Measurements from ENCODE around the gene SPTB. TPM values are rescaled to one million over a fixed set of nuclear protein-coding genes. Genes with fewer than 3 reads are reported as not detected.
A peak's percentile ranks its signal among the peaks of the same experiment; 100 is the strongest.

Gene SPTB
- total and polyA plus RNA-seq, 2 experiments from 2014 or later: 1.1 to 1.7 TPM

DNA sequence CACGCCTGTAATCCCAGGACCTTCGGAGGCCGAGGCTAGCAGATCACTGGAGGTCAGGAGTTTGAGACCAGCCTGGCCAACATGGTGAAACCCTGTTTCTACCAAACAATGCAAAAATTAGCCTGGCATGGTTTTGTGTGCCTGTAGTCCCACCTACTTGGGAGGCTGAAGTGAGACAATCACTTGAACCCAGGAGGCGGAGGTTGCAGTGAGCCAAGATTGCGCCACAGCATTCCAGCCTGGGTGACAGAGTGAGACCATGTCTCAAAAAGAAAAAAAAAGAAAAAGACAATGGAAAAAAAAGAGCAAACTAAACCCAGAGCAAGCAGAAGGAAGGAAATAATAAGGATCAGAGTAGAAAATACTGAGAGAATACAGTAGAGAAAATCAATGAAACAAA is 39.9 kb upstream of the SPTB start:
- Histone ChIP-seq H3K4me2 (no peak overlapping the region), H3K9me2 (replicated peaks; ENCODE audit: insufficient read depth) (no peaks in the 10 kb centered on the region), H3K79me2 (peaks cover 88% of the 10 kb centered on the region), H4K20me1 (ENCODE audit: insufficient read depth, poor library complexity, severe bottlenecking) (peaks cover 5% of the 10 kb centered on the region), H3K27ac (no peak overlapping the region), H3K9me3 (ENCODE audit: low read depth) (no peaks in the 10 kb centered on the region), H2AFZ (no peak overlapping the region), H3K27me3 (no peaks in the 10 kb centered on the region), H3K4me1 (ENCODE audit: insufficient read depth) (peaks cover 10% of the 10 kb centered on the region), H3K36me3 (replicated peaks; ENCODE audit: insufficient read depth, low read depth) (no peaks in the 10 kb centered on the region), H3K4me3 (no peak overlapping the region)
- 96% methylated on average over 5 of the region's 5 CpGs for WGBS (ENCODE audit: low lambda C conversion rate, missing lambda C conversion rate)
- TF ChIP-seq, protein P1, sequence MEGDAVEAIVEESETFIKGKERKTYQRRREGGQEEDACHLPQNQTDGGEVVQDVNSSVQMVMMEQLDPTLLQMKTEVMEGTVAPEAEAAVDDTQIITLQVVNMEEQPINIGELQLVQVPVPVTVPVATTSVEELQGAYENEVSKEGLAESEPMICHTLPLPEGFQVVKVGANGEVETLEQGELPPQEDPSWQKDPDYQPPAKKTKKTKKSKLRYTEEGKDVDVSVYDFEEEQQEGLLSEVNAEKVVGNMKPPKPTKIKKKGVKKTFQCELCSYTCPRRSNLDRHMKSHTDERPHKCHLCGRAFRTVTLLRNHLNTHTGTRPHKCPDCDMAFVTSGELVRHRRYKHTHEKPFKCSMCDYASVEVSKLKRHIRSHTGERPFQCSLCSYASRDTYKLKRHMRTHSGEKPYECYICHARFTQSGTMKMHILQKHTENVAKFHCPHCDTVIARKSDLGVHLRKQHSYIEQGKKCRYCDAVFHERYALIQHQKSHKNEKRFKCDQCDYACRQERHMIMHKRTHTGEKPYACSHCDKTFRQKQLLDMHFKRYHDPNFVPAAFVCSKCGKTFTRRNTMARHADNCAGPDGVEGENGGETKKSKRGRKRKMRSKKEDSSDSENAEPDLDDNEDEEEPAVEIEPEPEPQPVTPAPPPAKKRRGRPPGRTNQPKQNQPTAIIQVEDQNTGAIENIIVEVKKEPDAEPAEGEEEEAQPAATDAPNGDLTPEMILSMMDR (IDR thresholded peaks at IDR 0.05; ENCODE audit: poor library complexity): no peak
- TF ChIP-seq EZH2 (IDR thresholded peaks at IDR 0.05; ENCODE audit: borderline replicate concordance): no peak
- no peak for TF ChIP-seq EZH2phosphoT487 (IDR thresholded peaks at IDR 0.05; ENCODE audit: low read depth, severe bottlenecking, unreplicated experiment)
- DNase-seq (ENCODE audit: low spot score): no peak

DNA sequence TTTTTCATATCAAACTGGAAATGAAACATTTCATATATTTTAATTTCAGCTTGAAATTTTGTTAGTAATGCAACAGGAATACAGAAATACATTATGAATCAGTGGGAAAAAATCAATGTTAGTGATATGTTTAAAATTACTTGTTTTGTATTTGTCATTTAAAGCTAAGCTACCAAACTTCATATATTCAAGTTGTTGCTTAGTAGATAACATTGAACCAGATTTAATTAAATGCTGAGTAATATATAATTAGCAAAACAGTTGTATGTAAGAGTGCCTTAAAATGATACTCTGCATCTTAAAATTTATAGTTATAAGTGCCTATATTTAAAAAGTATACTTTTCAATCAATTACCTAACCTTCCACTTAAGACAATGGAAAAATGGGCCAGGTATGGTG is 39.5 kb upstream of the SPTB start:
- no peaks in the 10 kb centered on the region for H3K27me3 ChIP-seq
- peaks cover 3% of the 10 kb centered on the region for H4K20me1 ChIP-seq (ENCODE audit: insufficient read depth, poor library complexity, severe bottlenecking)
- TF ChIP-seq EZH2phosphoT487 (IDR thresholded peaks at IDR 0.05; ENCODE audit: low read depth, severe bottlenecking, unreplicated experiment) (no peak), EZH2 (IDR thresholded peaks at IDR 0.05; ENCODE audit: borderline replicate concordance) (no peak)
- TF ChIP-seq, protein P1 (IDR thresholded peaks at IDR 0.05; ENCODE audit: poor library complexity): no peak
- H3K9me3 ChIP-seq (ENCODE audit: low read depth): no peaks in the 10 kb centered on the region
- DNase-seq (ENCODE audit: low spot score): no peak
- H3K4me1 ChIP-seq (ENCODE audit: insufficient read depth): peaks cover 10% of the 10 kb centered on the region
- no peak overlapping the region for H2AFZ ChIP-seq
- H3K9me2 ChIP-seq (replicated peaks; ENCODE audit: insufficient read depth): no peaks in the 10 kb centered on the region
- H3K4me2 ChIP-seq: no peak overlapping the region
- H3K4me3 ChIP-seq: no peak overlapping the region
- H3K36me3 ChIP-seq (replicated peaks; ENCODE audit: insufficient read depth, low read depth): no peaks in the 10 kb centered on the region
- peaks cover 88% of the 10 kb centered on the region for H3K79me2 ChIP-seq
- H3K27ac ChIP-seq: no peak overlapping the region

DNA sequence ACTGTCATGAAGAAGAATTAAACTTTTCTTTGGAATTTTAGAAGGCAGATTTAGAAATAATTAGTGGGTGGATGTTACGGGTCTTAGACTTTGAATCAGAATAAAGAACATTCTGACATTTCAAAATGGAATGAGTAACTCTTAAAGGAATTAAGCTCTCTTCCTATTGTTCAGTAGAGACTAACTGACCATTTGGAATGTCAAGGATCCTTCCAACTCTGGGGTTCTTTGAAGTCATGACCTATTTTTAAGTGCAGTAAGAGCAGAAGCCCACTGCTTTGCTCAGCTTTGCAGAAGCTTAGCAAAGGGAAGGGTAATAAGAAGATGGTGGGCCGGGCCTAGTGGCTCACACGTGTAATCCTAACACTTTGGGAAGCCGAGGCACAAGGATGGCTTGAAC is 38.5 kb upstream of the SPTB start:
- H3K9me2 ChIP-seq (replicated peaks; ENCODE audit: insufficient read depth): no peaks in the 10 kb centered on the region
- H3K36me3 ChIP-seq (replicated peaks; ENCODE audit: insufficient read depth, low read depth): no peaks in the 10 kb centered on the region
- H3K27me3 ChIP-seq: no peaks in the 10 kb centered on the region
- 91% methylated on average over 4 of the region's 4 CpGs for WGBS (ENCODE audit: low lambda C conversion rate, missing lambda C conversion rate)
- peaks cover 85% of the 10 kb centered on the region for H3K79me2 ChIP-seq
- H3K4me3 ChIP-seq: no peak overlapping the region
- peaks cover 10% of the 10 kb centered on the region for H3K4me1 ChIP-seq (ENCODE audit: insufficient read depth)
- H3K9me3 ChIP-seq (ENCODE audit: low read depth): no peaks in the 10 kb centered on the region
- H4K20me1 ChIP-seq (ENCODE audit: insufficient read depth, poor library complexity, severe bottlenecking): peaks cover 3% of the 10 kb centered on the region
- no peak overlapping the region for H3K27ac ChIP-seq
- DNase-seq (ENCODE audit: low spot score): no peak
- TF ChIP-seq, protein P1 (IDR thresholded peaks at IDR 0.05; ENCODE audit: poor library complexity): no peak
- no peak for TF ChIP-seq EZH2phosphoT487 (IDR thresholded peaks at IDR 0.05; ENCODE audit: low read depth, severe bottlenecking, unreplicated experiment)
- no peak for TF ChIP-seq EZH2 (IDR thresholded peaks at IDR 0.05; ENCODE audit: borderline replicate concordance)
- H3K4me2 ChIP-seq: no peak overlapping the region
- no peak overlapping the region for H2AFZ ChIP-seq

GRCh38 chr14:64915797-64916196 is 36.1 kb upstream of the SPTB start:
- DNase-seq (ENCODE audit: low spot score): no peak
- no peak for TF ChIP-seq EZH2phosphoT487 (IDR thresholded peaks at IDR 0.05; ENCODE audit: low read depth, severe bottlenecking, unreplicated experiment)
- TF ChIP-seq, protein P1 (IDR thresholded peaks at IDR 0.05; ENCODE audit: poor library complexity): no peak
- no peak for TF ChIP-seq EZH2 (IDR thresholded peaks at IDR 0.05; ENCODE audit: borderline replicate concordance)
- Histone ChIP-seq H3K27me3 (no peaks in the 10 kb centered on the region), H3K27ac (no peak overlapping the region), H4K20me1 (ENCODE audit: insufficient read depth, poor library complexity, severe bottlenecking) (peaks cover 3% of the 10 kb centered on the region), H3K4me3 (no peak overlapping the region), H3K9me2 (replicated peaks; ENCODE audit: insufficient read depth) (no peaks in the 10 kb centered on the region), H3K4me1 (ENCODE audit: insufficient read depth) (peaks cover 10% of the 10 kb centered on the region), H2AFZ (no peak overlapping the region), H3K79me2 (peaks cover 65% of the 10 kb centered on the region), H3K36me3 (replicated peaks; ENCODE audit: insufficient read depth, low read depth) (no peaks in the 10 kb centered on the region), H3K4me2 (peak overlapping the region; percentile 95), H3K9me3 (ENCODE audit: low read depth) (no peaks in the 10 kb centered on the region)
- 100% methylated on average over 2 of the region's 2 CpGs for whole genome bisulfite sequencing (ENCODE audit: low lambda C conversion rate, missing lambda C conversion rate)

Data from hepatocyte (in vitro differentiated cells).